HepG2 (cell line): Measurements from ENCODE around the gene INPP5K. TPM values are rescaled to one million over a fixed set of nuclear protein-coding genes. Genes with fewer than 3 reads are reported as not detected.

Experiments used
- AGO1 ChIP-seq: fragments of 200-400 bp; formaldehyde crosslinking; IDR thresholded peaks from 2 replicates; pipeline ENCODE4 v1.6.1; 2017; ENCODE audit warnings: mild to moderate bottlenecking, low read depth, low read length, moderate library complexity; ENCODE audit not compliant: poor library complexity, severe bottlenecking
- ATF6 ChIP-seq: sonication (generic); formaldehyde crosslinking; conservative IDR thresholded peaks from 2 replicates; pipeline ENCODE4 v1.4.0; 2020; ENCODE audit warnings: missing genetic modification reagents
- BRD4 ChIP-seq: sonication (generic); formaldehyde crosslinking; IDR thresholded peaks from 2 replicates; pipeline ENCODE4 v1.4.0; 2020; ENCODE audit warnings: missing genetic modification reagents
- CERS6 ChIP-seq: sonication (generic); formaldehyde crosslinking; IDR thresholded peaks from 2 replicates; pipeline ENCODE4 v1.5.0; 2020; ENCODE audit warnings: missing genetic modification reagents
- ERF ChIP-seq: IDR thresholded peaks from 2 replicates; pipeline ENCODE4 v1.6.1; 2018; ENCODE audit warnings: missing biosample characterization, missing genetic modification reagents
- KLF11 ChIP-seq: IDR thresholded peaks from 2 replicates; pipeline ENCODE4 v1.6.1; 2016; ENCODE audit warnings: missing compliant biosample characterization
- KLF13 ChIP-seq: sonication (generic); formaldehyde crosslinking; IDR thresholded peaks from 2 replicates; pipeline ENCODE4 v1.4.0; 2020; ENCODE audit warnings: mild to moderate bottlenecking, missing genetic modification reagents
- MAFG ChIP-seq: sonication (generic); formaldehyde crosslinking; IDR thresholded peaks from 2 replicates; pipeline ENCODE4 v1.5.1; 2020; ENCODE audit warnings: mild to moderate bottlenecking, missing genetic modification reagents
- PATZ1 ChIP-seq: sonication (generic); formaldehyde crosslinking; IDR thresholded peaks from 2 replicates; pipeline ENCODE4 v1.4.0; 2020; ENCODE audit warnings: missing genetic modification reagents
- PCBP1 ChIP-seq: fragments of 200-400 bp; formaldehyde crosslinking; IDR thresholded peaks from 2 replicates; pipeline ENCODE4 v1.6.1; 2017; ENCODE audit warnings: mild to moderate bottlenecking, low read depth, low read length, borderline replicate concordance
- RBFOX2 ChIP-seq: fragments of 200-400 bp; formaldehyde crosslinking; IDR thresholded peaks from 2 replicates; pipeline ENCODE4 v1.6.1; 2017; ENCODE audit warnings: low read depth, mild to moderate bottlenecking, low read length
- SATB2 ChIP-seq: sonication (generic); formaldehyde crosslinking; IDR thresholded peaks from 2 replicates; pipeline ENCODE4 v1.5.0; 2020; ENCODE audit warnings: missing genetic modification reagents
- SMAD9 ChIP-seq: sonication (generic); formaldehyde crosslinking; IDR thresholded peaks from 2 replicates; pipeline ENCODE4 v1.5.1; 2020; ENCODE audit warnings: mild to moderate bottlenecking, missing genetic modification reagents
- SOX13 ChIP-seq, 3 experiments: fragments of 450-650 bp in 1 of 3; sonication (generic) in 1 of 3; formaldehyde crosslinking in 1 of 3; IDR thresholded peaks in 2 of 3; conservative IDR thresholded peaks in 1 of 3; 2 replicates each; pipeline versions ENCODE4 v1.5.0 to v1.6.1; 2016 to 2020; ENCODE audit warnings: antibody characterized with exemption in 1 of 3, mild to moderate bottlenecking in 1 of 3, missing compliant biosample characterization in 1 of 3, missing genetic modification reagents in 1 of 3, moderate library complexity in 1 of 3
- ZNF12 ChIP-seq: sonication (generic); formaldehyde crosslinking; IDR thresholded peaks from 2 replicates; pipeline ENCODE4 v1.5.0; 2020; ENCODE audit warnings: missing genetic modification reagents
- ZNF180 ChIP-seq: sonication (generic); formaldehyde crosslinking; IDR thresholded peaks from 2 replicates; pipeline ENCODE4 v1.4.0; 2020; ENCODE audit warnings: low read depth, missing genetic modification reagents, borderline replicate concordance
- ZNF513 ChIP-seq: sonication (generic); formaldehyde crosslinking; conservative IDR thresholded peaks from 2 replicates; pipeline ENCODE4 v1.5.0; 2020; ENCODE audit warnings: missing genetic modification reagents
- ZNF781 ChIP-seq: sonication (generic); formaldehyde crosslinking; IDR thresholded peaks from 2 replicates; pipeline ENCODE4 v1.5.1; 2020; ENCODE audit warnings: borderline replicate concordance, mild to moderate bottlenecking, missing genetic modification reagents; ENCODE audit errors: not compliant biosample characterization
- polyA plus RNA-seq, 8 experiments: library from polyadenylated mRNA; depleted of rRNA in 3 of 8; stranded (reverse) in 7 of 8; unstranded in 1 of 8; fragments of >200 nt; fragmentation: Illumina TruSeq in 4 of 8; extraction: Trizol in 4 of 8; gene quantifications; 2 replicates each; pipeline versions ENCODE4 v1.2.1 to v1.2.3, GENCODE V29; 2011 to 2016; ENCODE audit warnings: low read depth in 4 of 8, missing spikeins in 1 of 8, mixed read lengths in 1 of 8; ENCODE audit not compliant: insufficient read depth in 1 of 8
- total RNA-seq, 5 experiments: library from RNA; depleted of rRNA; stranded (reverse); fragments of >200 nt; fragmentation: Illumina TruSeq; extraction: Trizol; gene quantifications; 2 replicates each; pipeline ENCODE4 v1.2.3, GENCODE V29; 2016; ENCODE audit warnings: low read depth in 1 of 5

The INPP5K gene
- total and polyA plus RNA-seq, 2 of the 13 experiments (the other 11 are each of a cell fraction or from before 2014, with no cell fraction given) = 4.8 to 9.6 TPM

- no peak for TF ChIP-seq BRD4
- no peak for TF ChIP-seq ATF6 (CRISPR knock-in tag)
- TF ChIP-seq KLF11 (CRISPR knock-in tag) = no peak
- no peak for TF ChIP-seq MAFG
- no peak for TF ChIP-seq SOX13 (IDR thresholded peaks at IDR 0.05)
- TF ChIP-seq SOX13 (CRISPR knock-in tag; conservative IDR thresholded peaks at IDR 0.05 in 1 of 2, IDR thresholded peaks at IDR 0.05 in 1 of 2) = 0 out of 4 replicates have a peak, but pooled peaks of 1 of the 2 experiments have one; percentile 47
- no peak for TF ChIP-seq ZNF781 (CRISPR knock-in tag)
- no peak for TF ChIP-seq CERS6 (CRISPR knock-in tag)
- no peak for TF ChIP-seq ZNF513 (CRISPR knock-in tag)
- TF ChIP-seq KLF13 = no peak
- TF ChIP-seq ZNF180 (CRISPR knock-in tag) = no peak
- no peak for TF ChIP-seq SMAD9 (CRISPR knock-in tag)
- no peak for TF ChIP-seq SATB2 (CRISPR knock-in tag)
- TF ChIP-seq ERF (CRISPR knock-in tag) = no peak
- TF ChIP-seq ZNF12 (CRISPR knock-in tag) = no peak
- TF ChIP-seq PATZ1 = no peak; the same call in 1 of the 2 replicates
- no peak for TF ChIP-seq PCBP1
- TF ChIP-seq AGO1 = peak; percentile 86
- TF ChIP-seq RBFOX2 = peak; percentile 79
These were observed 28.2 kb downstream of the INPP5K start (continued) for GRCh38 chr17:1487939-1488825.
